ENCODE results near the gene CYTH1. TPM values are rescaled to one million over a fixed set of nuclear protein-coding genes. Genes with fewer than 3 reads are reported as not detected.
A peak's percentile ranks its signal among the peaks of the same experiment; 100 is the strongest.

Gene CYTH1
- total RNA-seq, 1 donor: 21.4 TPM

DNA sequence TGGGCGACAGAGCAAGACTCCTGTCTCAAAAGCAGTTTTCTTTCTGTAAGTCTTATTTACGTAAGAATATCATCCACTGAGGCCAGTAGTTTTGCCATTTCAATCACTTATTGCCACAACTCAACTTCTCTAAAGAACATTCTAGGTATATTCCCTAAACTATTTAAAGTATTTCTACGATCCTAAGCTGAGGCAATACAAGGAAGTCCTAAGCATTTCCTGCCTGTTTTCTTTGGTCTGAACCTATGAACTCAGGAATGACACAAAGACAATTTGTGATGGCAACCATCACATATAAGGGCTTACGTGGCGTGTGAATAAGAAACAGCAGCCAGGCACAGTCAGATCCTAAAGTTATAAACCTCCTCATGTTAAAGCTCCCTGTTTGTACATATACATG lies 44.3 kb upstream of the CYTH1 start:
- peaks cover 32% of the 10 kb centered on the region for H4K20me1 ChIP-seq (ENCODE audit: insufficient read depth, low read length)
- no peak overlapping the region for H2AFZ ChIP-seq (ENCODE audit: low read length)
- H3K4me2 ChIP-seq (ENCODE audit: insufficient read depth, low read length): no peak overlapping the region
- H3K27me3 ChIP-seq (ENCODE audit: insufficient read depth, low read length): no peaks in the 10 kb centered on the region
- no peak overlapping the region for H3K27ac ChIP-seq (ENCODE audit: low read depth, low read length)
- H3K36me3 ChIP-seq (ENCODE audit: insufficient read depth, low read length): peaks cover 71% of the 10 kb centered on the region
- TF ChIP-seq, protein P1, sequence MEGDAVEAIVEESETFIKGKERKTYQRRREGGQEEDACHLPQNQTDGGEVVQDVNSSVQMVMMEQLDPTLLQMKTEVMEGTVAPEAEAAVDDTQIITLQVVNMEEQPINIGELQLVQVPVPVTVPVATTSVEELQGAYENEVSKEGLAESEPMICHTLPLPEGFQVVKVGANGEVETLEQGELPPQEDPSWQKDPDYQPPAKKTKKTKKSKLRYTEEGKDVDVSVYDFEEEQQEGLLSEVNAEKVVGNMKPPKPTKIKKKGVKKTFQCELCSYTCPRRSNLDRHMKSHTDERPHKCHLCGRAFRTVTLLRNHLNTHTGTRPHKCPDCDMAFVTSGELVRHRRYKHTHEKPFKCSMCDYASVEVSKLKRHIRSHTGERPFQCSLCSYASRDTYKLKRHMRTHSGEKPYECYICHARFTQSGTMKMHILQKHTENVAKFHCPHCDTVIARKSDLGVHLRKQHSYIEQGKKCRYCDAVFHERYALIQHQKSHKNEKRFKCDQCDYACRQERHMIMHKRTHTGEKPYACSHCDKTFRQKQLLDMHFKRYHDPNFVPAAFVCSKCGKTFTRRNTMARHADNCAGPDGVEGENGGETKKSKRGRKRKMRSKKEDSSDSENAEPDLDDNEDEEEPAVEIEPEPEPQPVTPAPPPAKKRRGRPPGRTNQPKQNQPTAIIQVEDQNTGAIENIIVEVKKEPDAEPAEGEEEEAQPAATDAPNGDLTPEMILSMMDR (IDR thresholded peaks at IDR 0.05; ENCODE audit: extremely low read depth, low read depth, low read length): no peak
- H3K79me2 ChIP-seq (ENCODE audit: insufficient read depth, low read length): peaks cover 77% of the 10 kb centered on the region
- no peaks in the 10 kb centered on the region for H3K9me3 ChIP-seq (ENCODE audit: low read depth, low read length)
- no peak overlapping the region for H3K4me3 ChIP-seq (ENCODE audit: insufficient read depth, low read length)
- peak; percentile 44 for DNase-seq (ENCODE audit: insufficient read length, low spot score, missing footprints)
- peaks cover 14% of the 10 kb centered on the region for H3K4me1 ChIP-seq (ENCODE audit: insufficient read depth, low read length)

DNA sequence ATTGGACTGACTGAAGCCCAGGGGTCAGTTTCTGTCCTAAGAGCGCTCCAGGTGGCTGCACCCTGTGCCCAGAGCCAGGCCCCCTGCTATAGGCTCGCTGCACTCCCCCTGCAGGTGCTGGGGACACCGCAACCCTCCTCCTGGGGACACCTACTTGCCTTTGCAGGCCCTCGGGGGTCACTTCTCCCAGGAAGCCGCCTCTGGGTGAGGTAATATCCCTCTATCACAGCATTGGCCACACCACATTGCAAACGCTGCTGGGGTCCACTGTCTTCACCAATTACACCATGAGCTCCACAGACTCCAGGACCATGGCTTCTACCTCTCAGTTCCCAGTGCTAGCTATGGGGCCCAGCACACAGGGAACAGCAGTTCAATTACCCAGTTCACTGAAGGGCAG lies 43.6 kb upstream of the CYTH1 start:
- Histone ChIP-seq H4K20me1 (ENCODE audit: insufficient read depth, low read length) (peaks cover 32% of the 10 kb centered on the region), H3K4me2 (ENCODE audit: insufficient read depth, low read length) (no peak overlapping the region), H3K27ac (ENCODE audit: low read depth, low read length) (no peak overlapping the region), H2AFZ (ENCODE audit: low read length) (no peak overlapping the region), H3K79me2 (ENCODE audit: insufficient read depth, low read length) (peaks cover 74% of the 10 kb centered on the region), H3K4me3 (ENCODE audit: insufficient read depth, low read length) (no peak overlapping the region), H3K27me3 (ENCODE audit: insufficient read depth, low read length) (no peaks in the 10 kb centered on the region), H3K36me3 (ENCODE audit: insufficient read depth, low read length) (peaks cover 70% of the 10 kb centered on the region), H3K9me3 (ENCODE audit: low read depth, low read length) (no peaks in the 10 kb centered on the region), H3K4me1 (ENCODE audit: insufficient read depth, low read length) (peaks cover 14% of the 10 kb centered on the region)
- TF ChIP-seq, protein P1 (IDR thresholded peaks at IDR 0.05; ENCODE audit: extremely low read depth, low read depth, low read length): no peak
- no peak for DNase-seq (ENCODE audit: insufficient read length, low spot score, missing footprints)

DNA sequence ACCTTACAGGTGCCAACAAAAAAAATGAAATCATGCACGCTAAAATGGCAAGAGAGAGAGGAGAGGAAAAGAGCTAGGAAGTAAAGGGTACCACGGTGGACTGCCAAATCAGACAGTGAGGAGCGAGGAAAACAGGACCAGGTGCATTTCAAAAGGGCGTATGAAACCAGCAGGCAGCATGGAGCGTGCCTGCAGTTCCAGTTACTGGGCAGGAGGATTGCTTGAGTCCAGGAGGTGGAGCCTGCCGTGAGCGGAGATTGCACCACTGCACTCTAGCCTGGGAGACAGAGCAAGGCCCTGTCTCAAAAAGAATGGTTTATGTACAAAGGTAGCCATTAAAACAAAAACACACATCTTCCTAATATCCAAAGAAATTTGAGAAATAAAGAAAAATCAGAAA lies 42.2 kb upstream of the CYTH1 start:
- Histone ChIP-seq H3K4me3 (ENCODE audit: insufficient read depth, low read length) (no peak overlapping the region), H3K27me3 (ENCODE audit: insufficient read depth, low read length) (no peaks in the 10 kb centered on the region), H2AFZ (ENCODE audit: low read length) (no peak overlapping the region), H3K79me2 (ENCODE audit: insufficient read depth, low read length) (peaks cover 62% of the 10 kb centered on the region), H3K4me1 (ENCODE audit: insufficient read depth, low read length) (peaks cover 14% of the 10 kb centered on the region), H3K36me3 (ENCODE audit: insufficient read depth, low read length) (peaks cover 70% of the 10 kb centered on the region), H4K20me1 (ENCODE audit: insufficient read depth, low read length) (peaks cover 23% of the 10 kb centered on the region), H3K9me3 (ENCODE audit: low read depth, low read length) (no peaks in the 10 kb centered on the region), H3K4me2 (ENCODE audit: insufficient read depth, low read length) (no peak overlapping the region), H3K27ac (ENCODE audit: low read depth, low read length) (no peak overlapping the region)
- TF ChIP-seq, protein P1 (IDR thresholded peaks at IDR 0.05; ENCODE audit: extremely low read depth, low read depth, low read length): no peak
- no peak for DNase-seq (ENCODE audit: insufficient read length, low spot score, missing footprints)

DNA sequence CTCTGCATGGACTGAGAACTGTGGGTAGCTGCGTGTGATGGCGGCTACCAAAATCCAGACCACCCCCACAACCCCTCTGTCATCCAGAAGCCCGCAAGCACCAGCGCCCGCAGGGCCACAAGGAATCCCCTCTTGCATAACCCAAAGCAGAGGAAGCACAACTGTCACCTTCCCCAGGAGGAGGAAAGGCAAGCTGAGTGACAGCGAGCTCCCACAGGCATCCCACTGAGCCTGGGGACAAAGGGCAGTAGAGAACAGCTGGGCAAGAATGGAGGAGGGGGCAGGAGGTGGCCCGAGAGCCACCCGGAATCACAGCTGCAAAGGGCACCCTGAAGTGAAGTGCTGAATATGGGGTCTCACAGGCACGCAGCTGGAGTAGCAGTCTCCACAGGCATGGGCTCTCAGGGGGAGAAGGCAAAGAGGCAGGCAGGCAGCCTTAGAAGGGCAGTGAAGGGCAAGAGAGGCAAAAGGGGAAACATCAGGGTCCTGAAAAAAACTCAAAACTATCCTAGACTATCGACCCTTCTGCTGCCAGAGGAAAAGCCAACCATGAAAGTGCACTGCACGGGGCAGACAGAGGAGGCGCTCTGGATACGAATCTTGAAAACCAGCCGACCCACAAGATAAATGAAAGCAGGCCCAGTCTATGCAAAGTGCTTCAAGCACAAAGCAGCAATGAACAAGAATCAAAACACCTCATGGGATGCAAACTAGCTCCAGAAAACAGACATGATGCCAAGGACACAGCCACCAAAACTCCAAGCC lies 41.4 kb upstream of the CYTH1 start:
- Histone ChIP-seq H4K20me1 (ENCODE audit: insufficient read depth, low read length) (peaks cover 15% of the 10 kb centered on the region), H3K4me2 (ENCODE audit: insufficient read depth, low read length) (no peak overlapping the region), H3K4me3 (ENCODE audit: insufficient read depth, low read length) (no peak overlapping the region), H2AFZ (ENCODE audit: low read length) (no peak overlapping the region), H3K27ac (ENCODE audit: low read depth, low read length) (peak overlapping the region; percentile 75), H3K4me1 (ENCODE audit: insufficient read depth, low read length) (peaks cover 14% of the 10 kb centered on the region), H3K27me3 (ENCODE audit: insufficient read depth, low read length) (no peaks in the 10 kb centered on the region), H3K79me2 (ENCODE audit: insufficient read depth, low read length) (peaks cover 58% of the 10 kb centered on the region), H3K9me3 (ENCODE audit: low read depth, low read length) (no peaks in the 10 kb centered on the region), H3K36me3 (ENCODE audit: insufficient read depth, low read length) (peaks cover 70% of the 10 kb centered on the region)
- TF ChIP-seq, protein P1 (IDR thresholded peaks at IDR 0.05; ENCODE audit: extremely low read depth, low read depth, low read length): peak; percentile 20
- DNase-seq (ENCODE audit: insufficient read length, low spot score, missing footprints): no peak
